ENCODE measurements around the gene CDCA4.
"Not testable (repeated sequence)": the region's sequence is repeated elsewhere in the genome, so short reads cannot be mapped to it uniquely, and the experiment has no call there.

GRCh38 chr14:105063506-105063905 is 42.6 kb upstream of the CDCA4 start:
- not testable (repeated sequence) for TF ChIP-seq CTCF, POLR2A (IDR thresholded peaks at IDR 0.05)
